GM18858 (cell line): ENCODE data around the gene OPA1.

Source experiments
- ATAC-seq: cut with Tn5 transposase; IDR thresholded peaks from one replicate; pipeline ENCODE4 v1.9.1; 2021; ENCODE audit not compliant: unreplicated experiment

Gene OPA1, protein sequence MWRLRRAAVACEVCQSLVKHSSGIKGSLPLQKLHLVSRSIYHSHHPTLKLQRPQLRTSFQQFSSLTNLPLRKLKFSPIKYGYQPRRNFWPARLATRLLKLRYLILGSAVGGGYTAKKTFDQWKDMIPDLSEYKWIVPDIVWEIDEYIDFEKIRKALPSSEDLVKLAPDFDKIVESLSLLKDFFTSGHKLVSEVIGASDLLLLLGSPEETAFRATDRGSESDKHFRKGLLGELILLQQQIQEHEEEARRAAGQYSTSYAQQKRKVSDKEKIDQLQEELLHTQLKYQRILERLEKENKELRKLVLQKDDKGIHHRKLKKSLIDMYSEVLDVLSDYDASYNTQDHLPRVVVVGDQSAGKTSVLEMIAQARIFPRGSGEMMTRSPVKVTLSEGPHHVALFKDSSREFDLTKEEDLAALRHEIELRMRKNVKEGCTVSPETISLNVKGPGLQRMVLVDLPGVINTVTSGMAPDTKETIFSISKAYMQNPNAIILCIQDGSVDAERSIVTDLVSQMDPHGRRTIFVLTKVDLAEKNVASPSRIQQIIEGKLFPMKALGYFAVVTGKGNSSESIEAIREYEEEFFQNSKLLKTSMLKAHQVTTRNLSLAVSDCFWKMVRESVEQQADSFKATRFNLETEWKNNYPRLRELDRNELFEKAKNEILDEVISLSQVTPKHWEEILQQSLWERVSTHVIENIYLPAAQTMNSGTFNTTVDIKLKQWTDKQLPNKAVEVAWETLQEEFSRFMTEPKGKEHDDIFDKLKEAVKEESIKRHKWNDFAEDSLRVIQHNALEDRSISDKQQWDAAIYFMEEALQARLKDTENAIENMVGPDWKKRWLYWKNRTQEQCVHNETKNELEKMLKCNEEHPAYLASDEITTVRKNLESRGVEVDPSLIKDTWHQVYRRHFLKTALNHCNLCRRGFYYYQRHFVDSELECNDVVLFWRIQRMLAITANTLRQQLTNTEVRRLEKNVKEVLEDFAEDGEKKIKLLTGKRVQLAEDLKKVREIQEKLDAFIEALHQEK

DNA sequence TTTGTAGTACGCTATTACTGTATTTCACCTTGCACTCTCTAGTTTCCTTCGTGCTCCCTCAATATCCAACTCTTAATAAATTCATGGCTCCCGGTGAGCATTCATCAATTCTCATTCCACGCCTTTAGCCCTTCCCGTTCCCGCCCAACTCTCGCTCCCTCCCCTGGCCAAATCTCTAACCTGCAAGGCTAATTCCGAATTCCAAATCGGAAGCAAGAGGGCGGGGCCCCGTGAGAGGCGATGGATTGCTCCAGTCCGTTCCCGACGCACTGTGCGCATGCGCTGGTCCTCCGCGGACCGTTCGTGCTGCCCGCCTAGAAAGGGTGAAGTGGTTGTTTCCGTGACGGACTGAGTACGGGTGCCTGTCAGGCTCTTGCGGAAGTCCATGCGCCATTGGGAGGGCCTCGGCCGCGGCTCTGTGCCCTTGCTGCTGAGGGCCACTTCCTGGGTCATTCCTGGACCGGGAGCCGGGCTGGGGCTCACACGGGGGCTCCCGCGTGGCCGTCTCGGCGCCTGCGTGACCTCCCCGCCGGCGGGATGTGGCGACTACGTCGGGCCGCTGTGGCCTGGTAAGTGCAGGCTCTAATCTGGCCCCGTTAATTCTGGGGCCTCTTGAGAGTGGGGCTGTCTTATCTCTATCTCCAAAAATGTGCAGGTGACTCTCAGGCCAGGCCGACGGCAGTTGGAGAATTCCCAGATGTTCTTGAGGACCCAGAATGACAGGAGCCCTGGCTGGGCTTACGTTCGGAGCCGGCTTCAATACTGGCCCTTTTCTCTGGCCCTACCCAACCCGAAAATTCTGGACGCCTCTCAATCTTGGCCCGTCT, at the start of gene OPA1:
Gene OPA1, plus strand, starts transcription at position 368 of the 827 bp plus-strand sequence. Its CDS starts 170 bp downstream, at position 538.
- peak; percentile 96 for ATAC-seq

DNA sequence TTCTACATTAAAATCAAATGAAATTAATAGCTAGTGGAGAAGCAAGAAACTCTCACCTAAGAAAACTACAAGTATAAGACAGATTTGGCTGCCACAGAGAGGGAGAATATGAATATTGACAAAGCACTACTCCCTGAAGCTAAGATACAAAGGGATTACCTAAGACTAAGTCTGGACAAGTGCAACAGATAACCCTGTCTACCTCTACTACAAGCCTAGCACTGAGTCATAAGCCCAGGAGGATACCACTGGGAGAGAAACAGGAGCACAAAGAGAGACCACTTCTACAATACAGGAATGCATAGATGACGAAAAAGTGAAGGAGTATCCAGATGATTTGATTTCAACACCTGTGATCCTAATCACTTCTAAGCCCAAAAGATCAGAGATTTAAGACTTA, 48.7 kb upstream of the OPA1 start:
- ATAC-seq, result no peak

DNA sequence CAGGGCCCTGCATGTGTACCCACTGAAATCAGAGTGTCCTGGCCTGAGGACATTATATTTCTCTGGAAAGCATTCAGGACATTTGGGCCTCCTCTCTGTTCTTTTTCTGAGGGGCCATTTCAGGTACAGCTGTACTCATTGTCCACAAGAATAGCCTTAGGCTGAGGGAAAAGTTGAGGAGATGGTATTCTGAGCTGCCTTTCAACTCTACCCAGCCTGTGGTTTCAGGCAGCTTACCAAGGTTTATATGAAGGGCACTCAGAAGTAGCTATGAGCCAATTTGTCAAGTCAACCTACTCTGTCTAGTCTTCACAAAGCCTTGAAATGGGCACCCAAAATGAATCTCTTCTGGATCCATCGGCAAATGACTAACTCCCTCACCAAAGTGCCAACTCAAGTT, 47.7 kb upstream of the OPA1 start:
- ATAC-seq, result no peak

DNA sequence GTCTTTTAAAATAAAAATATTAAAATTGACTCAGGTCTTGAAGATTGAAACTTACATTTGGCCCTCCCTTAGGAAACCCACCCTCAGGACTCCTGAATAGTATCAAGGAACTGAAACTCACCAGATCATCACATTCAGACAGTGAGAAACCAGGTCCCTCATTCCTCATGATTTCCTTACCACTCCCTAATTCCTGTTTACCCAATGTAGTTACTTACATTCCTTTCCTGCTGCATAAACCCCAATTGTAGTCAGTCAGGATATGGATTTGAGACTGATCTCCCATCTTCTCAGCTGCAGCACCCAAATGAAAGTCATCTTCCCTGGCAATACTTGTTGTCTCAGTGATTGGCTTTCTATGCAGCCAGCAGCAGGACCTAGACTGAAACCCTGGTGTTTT, 46.9 kb upstream of the OPA1 start:
- ATAC-seq, result no peak

DNA sequence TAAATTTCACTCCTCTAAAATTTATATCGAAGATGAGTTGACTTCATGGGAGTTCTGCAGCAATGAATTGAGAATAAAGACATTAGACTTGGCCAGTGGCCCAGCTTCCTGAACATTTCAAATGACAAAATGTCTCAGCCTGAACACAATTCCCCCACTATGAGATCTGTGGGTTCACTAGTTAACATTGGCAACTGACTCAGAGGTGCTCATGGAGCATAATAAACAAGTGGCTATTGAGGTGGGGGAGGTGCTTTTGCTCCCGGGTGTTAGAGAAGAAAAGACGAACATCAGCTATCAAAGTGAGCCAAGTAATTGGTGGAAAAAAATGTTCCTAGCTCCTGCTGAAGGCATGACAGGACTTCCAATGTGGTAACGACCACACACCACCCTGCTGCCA, 44.6 kb upstream of the OPA1 start:
- no peak for ATAC-seq

DNA sequence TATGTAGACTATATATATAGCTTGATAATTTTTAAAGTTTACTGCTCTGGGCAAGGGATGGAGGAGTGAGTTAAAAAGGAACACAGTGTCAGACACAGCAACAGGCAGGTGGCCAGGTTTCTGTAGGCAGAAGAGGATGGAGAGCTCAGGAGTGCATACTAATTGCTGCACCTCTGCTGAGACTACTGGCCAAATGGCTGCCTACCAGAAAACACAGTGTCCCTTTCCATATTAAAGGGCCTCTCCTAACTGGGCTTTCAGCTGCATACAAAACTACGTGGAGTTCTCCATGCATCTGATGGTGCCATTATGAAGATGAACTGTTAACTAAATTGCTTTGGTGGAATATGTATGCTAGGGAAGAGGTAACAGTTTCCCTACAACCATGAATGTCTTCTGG, 40.1 kb upstream of the OPA1 start:
- no peak for ATAC-seq

DNA sequence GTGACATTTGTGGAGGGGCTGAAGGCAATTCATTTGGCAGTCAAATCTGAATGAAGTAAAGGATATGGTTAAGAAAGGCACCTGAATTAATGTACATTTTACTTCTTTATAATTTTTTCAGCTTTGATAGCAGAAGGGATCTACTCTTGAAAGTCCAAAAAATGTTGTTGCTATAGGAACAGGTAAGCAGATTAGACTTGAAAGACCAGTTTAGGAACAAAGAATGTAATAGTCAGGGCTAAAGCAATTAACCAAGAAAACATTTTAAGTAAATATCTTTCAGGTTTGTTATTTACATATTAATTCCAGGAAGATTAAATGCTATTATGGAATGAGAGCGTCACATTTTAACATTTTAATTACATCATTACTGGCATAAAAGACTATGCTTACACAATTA, 39.4 kb upstream of the OPA1 start:
- no peak for ATAC-seq

DNA sequence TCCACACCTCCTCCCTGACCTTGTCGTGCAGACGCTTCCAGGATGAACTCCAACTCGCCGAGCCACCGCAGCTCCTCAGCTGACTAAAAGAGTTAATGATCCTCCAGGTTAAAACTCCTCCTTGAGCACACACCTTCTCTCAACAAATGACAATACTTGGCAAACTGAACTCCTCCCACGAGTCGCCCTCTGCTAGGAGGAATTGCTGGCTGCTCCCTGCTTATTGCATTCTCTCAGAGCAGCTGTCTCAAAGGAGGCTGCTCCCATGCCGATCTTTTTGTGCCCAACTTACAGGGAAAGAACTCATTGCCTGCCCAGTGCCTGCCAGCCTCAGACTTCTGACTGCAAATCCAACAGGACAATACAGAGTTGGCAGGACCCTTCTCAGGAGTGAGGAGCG, 38.2 kb upstream of the OPA1 start, which contains the start of gene ATP13A4:
Gene ATP13A4, minus strand, starts transcription at position 85 of the 400 bp plus-strand sequence. CDS start 96 bp downstream, outside the sequence.
- no peak for ATAC-seq

DNA sequence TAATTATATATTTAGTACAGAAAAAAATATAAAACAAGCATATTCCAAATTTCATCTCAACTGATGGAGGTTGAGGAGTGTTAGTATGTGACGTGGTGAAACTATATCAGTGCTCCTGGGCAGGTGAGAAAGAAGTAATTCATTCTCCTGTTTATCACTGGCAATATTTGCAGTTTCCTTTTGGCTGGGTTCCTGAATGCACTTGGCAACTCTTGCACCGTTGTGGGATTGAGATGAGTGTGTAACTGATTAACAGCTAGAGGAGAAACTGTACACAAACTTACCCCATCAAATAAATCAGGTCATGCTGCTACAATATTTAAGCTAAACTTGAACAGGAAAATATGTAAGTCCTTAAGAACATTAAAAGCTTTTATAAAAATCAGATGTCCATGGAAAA, 36.2 kb upstream of the OPA1 start:
- no peak for ATAC-seq

DNA sequence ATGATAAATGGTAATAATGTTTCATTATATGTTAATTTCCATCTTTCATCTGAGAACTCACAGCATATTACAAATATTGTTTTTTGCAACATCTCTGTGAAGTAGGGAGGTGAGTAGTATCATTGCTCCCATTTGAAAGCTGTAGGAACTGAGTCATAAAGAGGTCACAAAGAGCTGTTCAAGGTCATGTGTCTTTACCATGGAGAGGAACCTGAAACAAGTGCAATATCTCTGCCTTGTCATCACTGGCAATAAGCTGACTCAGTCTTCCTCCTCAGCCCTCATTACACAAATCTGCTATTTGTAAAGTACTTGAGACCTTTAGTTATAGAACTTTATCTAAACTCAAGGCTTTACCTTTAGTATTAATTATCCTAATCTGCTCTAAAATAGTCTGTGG, 33.9 kb upstream of the OPA1 start:
- ATAC-seq, result no peak

DNA sequence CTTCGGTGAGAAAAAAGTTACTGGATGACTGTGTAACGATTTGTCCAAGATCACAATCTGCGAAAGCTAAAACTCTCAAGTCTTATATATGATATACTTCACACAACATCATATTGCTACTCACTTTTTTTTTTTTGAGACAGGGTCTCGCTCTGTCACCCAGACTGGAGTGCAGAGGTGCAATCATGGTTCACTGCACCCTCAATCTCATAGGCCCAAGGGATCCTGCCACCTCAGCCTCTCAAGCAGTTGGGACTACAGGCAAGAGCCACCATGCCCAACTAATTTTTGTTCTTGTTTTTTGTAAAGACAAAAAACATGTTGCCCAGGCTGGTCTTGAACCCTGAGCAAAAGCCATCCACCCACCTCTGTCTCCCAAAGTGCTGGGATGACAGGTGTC, 32.9 kb upstream of the OPA1 start:
- ATAC-seq, result no peak

DNA sequence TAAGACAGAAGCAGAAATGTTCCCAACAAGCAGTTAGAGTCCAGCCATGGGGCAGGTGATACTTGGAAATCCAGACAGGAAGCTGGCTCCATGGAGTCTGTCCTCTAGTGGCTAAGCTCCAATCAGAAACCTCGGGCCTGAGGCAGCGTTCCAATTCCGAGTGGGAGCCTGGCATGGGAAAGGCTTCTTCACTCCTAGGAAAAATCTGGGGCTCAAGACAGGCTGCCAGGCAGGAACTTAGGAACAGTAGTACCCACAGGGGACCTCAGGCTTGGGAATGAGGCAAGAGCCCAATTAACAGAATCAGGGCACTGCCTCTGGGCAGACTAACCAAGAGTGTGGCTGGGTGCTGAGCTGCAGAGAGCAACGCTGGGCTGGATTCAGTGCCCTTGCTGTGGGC, 32.1 kb upstream of the OPA1 start:
- ATAC-seq, result no peak

DNA sequence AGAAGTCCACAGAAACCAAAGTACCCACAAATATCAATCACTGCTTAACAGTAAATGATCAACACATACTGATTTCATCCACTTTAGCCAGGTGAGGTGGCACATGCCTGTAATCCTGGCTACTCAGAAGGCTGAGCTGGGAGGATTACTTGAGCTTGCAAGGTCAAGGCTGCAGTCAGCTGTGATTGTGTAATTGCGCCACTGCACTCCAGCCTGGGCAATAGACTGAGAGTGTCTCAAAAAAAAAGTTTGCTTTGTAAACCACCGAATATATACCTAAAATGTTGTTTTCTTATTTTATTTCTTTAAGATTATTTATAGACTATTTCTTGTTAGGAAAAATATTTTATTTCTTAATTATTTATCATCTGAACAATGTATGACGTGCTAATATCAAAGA, 29.6 kb upstream of the OPA1 start:
- no peak for ATAC-seq

DNA sequence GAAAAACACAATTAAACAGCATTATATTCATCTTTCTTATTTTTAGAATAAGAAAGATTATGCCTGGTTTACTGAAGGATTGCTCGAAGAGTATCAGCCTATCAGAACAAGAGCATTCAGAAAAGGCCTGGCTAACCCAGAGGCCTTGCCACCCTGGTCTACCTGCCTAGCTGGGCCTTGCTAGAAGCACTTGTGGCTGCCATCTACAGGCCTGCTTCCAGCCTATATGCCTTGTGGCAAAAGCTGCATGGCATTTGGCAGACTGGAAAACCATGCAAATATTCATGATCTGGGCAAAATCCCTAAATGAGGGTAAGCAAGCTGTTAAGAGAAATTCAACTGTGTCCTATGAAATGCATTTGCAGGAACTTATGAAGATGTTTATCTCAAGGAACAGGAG, 29.0 kb upstream of the OPA1 start:
- ATAC-seq, result no peak

DNA sequence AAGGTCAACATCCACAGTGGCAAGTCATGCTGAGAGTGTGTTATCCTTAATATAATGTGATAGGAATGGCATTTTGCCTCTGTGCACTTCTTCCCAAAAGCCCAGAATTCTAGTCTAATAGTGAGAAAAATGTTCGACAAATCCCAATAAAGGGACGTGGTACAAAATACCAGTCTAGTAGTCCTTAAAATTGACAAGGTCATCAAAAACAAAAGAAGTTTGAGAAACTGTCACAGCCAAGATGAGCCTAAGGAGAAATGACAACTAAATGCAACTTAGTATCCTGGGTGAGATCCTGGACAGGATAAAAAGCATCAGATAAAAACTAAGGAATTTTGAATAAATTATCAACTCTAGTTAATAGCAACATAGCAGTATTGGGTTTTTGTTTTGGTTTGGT, 23.9 kb upstream of the OPA1 start:
- ATAC-seq, result no peak

DNA sequence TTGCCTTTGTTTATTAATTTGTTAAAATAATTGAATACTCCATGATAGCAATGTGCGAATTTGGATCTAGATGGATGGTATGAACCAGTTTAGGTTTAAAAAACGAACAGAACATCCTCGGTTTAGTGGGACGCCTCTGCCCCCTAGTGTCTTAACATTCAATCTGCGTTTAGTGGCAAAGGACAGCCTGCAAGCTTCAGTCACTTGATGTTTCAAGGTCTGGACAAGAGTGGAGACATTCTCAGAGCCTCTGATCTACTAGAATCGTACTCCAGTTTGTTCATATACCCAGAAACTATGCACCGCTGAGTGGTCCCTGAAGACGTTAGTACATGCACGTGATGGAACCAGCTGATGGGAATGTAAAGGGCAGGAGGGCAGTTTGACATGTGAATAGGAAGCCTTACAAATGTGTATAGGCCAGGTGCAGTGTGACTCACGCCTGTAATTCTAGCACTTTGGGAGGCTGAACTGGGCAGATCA, 20.5 kb upstream of the OPA1 start:
- ATAC-seq, result no peak

DNA sequence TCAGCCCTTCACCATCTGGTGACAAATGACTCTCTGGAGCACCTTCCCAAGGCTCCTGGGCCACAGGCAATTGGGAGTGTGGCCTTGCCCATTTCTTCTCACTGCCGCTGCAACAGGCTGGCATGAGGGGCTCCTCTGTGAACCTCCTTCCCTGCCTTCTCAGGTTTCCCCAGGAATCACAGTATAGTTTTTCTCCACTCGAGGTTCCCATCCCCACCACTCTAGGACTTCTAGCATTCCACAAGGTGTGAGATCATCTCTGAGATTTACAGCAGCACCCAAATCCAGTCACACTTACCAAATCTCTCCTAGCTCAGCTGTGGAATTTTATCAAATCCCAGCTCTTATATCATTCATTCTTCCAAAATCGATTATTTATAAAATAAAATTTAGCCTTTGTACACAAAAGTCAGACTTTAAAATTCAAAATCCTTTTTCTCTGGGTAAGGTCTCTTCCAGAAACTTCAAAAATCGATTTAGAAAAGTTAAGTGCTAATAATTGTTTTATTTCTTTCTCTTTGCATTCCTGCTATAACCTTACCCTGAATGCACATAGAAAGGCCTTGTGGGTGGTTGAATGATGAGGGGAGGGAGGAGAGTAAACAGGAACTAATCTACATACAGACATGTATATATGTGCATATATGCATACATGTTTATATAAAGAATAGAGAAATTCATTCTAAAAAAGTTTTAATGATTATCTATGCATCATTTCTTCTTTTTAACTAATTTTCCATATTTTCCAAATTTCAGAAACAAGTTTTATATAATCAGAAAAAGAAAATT, 19.4 kb upstream of the OPA1 start:
- no peak for ATAC-seq

DNA sequence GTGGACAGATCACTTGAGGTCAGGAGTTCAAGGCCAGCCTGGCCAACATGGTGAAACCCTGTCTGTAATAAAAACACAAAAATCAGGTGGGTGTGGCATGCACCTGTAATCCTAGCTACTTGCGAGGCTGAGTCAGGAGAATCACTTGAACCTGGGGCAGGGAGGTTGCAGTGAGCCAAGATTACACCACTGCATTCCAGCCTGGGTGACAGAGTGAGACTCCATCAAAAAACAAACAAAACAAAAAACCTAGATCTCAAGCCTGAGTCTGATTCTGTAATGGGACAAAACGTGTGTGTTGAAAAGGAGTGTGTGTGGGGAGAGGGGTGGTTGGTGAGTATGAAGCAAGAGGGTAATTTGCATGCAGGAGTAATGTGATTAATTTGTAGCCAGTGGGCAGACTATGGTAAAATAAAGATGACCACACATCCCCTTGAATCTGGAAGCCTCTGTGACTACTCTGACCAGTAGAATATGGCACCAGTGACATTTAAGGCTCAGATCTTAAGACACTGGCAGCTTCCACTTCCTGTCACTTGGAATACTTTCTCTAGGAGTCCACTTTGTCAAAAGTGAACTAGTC, 18.4 kb upstream of the OPA1 start:
- ATAC-seq, result no peak

DNA sequence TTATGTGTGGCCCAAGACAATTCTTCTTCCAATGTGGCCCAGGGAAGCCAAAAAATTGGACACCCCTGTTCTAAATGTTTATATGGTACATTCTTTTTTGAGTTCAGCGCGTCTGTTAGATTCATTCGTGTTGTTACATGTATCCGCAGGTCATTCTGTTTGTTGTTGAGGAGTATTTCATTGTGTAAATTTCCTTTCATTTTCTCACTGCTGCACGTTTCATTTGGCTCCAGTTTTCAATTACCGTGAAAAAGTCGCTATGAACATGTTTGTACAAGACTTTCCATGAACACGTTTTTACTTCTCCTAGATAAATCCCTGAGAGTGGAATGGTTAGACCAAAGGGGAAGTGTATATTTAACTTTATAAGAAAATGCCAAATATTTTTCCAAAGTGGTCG, 7.5 kb upstream of the OPA1 start:
- ATAC-seq, result no peak

DNA sequence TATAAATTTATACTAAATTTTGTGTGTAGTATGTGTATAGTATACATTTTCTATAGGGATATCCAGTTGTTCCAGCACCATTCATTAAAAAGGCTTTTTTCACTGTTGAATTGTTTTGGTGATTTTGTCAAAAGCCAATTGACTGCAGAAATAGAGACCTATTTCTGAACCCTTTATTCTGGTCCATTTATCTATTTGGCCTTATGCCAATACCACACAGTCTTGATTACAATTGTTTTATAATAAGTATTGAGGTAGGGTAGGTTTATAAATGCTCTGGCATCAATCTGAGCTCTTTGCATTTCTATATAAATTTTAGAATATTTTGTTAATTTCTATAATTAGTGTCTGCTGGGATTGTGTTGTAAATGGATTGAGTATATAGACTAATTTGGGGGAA, 6.5 kb upstream of the OPA1 start:
- no peak for ATAC-seq
